Activated CD4-positive, alpha-beta memory T cell treated with anti-CD3 and anti-CD28 coated beads, Interleukin-2, amount 10 ng/mL, durations not matched to agents 7 days and 5 days (primary cell): Measurements from ENCODE around the gene DENND5B. TPM values are rescaled to one million over a fixed set of nuclear protein-coding genes. Genes with fewer than 3 reads are reported as not detected.
A peak's percentile ranks its signal among the peaks of the same experiment; 100 is the strongest.
"Not testable (repeated sequence)": the region's sequence is repeated elsewhere in the genome, so short reads cannot be mapped to it uniquely, and the experiment has no call there.

ENCODE experiments used
- CTCF ChIA-PET: fragments of 350-600 bp; sonication (Branson Sonifier 250); formaldehyde crosslinking; loops from one replicate; lab custom pipeline; 2021; ENCODE audit warnings: antibody characterized with exemption, inconsistent platforms; lab: Charles Lee
- POLR2A ChIA-PET: fragments of 350-600 bp; sonication (Branson Sonifier 250); formaldehyde crosslinking; loops from one replicate; lab custom pipeline; 2021; ENCODE audit warnings: antibody characterized with exemption; lab: Charles Lee
- DNase-seq: peaks from one replicate; pipeline ENCODE4 v3.0.0-alpha.2; 2020
- H3K27ac Mint-ChIP-seq: one replicate; pipeline ENCODE4 v1.8.0; 2021; ENCODE audit warnings: mild to moderate bottlenecking, mixed read lengths
- H3K27me3 Mint-ChIP-seq: one replicate; pipeline ENCODE4 v1.8.0; 2021; ENCODE audit warnings: mixed read lengths
- H3K36me3 Mint-ChIP-seq: one replicate; pipeline ENCODE4 v1.8.0; 2021; ENCODE audit warnings: low read depth, mixed read lengths
- H3K4me1 Mint-ChIP-seq: one replicate; pipeline ENCODE4 v1.8.0; 2021; ENCODE audit warnings: mixed read lengths
- H3K4me3 Mint-ChIP-seq: one replicate; pipeline ENCODE4 v1.8.0; 2021; ENCODE audit warnings: mild to moderate bottlenecking, mixed read lengths
- H3K9me3 Mint-ChIP-seq: one replicate; pipeline ENCODE4 v1.8.0; 2021; ENCODE audit warnings: mixed read lengths
- total RNA-seq, 2 experiments: library from RNA; stranded (reverse); gene quantifications; one replicate each; pipeline ENCODE4 v1.2.3, GENCODE V29; 2021

The DENND5B gene
- total RNA-seq, 2 experiments from 2014 or later: 0.35 to 0.81 TPM

DNA sequence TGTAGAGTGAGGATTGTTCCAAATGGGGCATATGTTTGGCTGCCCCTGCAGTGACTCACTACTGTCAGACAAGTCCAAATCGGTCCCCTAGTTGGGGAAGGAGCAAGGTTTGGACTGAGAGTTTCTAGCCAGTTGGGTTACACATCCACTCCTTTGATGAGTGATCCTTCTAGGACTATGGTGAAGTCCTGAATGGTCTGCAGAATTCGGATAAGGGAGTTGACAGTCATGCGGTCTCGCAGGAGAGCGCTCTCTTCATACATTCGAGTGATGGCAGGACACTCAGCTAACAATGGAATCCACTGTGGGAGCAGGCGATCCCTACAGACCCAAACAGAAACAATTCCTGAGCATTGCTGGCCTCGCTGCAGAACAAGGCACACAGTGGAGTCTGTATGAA lies 203.5 kb downstream of the DENND5B start:
- H3K27ac Mint-ChIP-seq: no peak overlapping the region
- no peaks in the 10 kb centered on the region for H3K4me1 Mint-ChIP-seq
- CTCF ChIA-PET: interaction anchor here (2.2 kb wide), 1 partner anchor 15 kb away, joined by 8 read pairs; no protein-coding TSS in a partner anchor
- no peak overlapping the region for H3K4me3 Mint-ChIP-seq
- POLR2A ChIA-PET: no interaction called here
- no peaks in the 10 kb centered on the region for H3K9me3 Mint-ChIP-seq
- no peak for DNase-seq
- no peaks in the 10 kb centered on the region for H3K36me3 Mint-ChIP-seq
- H3K27me3 Mint-ChIP-seq: peaks cover 19% of the 10 kb centered on the region

DNA sequence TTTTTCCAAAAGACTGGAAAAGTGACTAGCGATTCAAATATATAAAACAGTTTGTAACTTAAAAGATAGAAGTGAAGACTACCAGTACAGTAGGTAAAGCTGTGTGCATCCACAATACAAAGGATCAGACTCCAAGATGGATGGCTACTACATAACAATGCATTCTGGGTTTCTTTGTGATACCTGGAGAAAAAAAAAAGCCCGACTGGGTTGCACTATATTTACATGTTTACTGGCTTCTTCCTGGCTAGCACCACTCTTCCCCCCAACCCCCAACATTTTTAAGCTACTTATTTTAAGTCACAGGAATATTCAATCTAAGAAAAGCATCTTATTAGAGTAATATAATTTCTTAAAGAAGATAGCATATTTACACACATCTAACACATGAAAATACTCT lies 203.9 kb downstream of the DENND5B start:
- CTCF ChIA-PET: interaction anchor here (2.2 kb wide), 1 partner anchor 16 kb away, joined by 8 read pairs; no protein-coding TSS in a partner anchor
- no peak for DNase-seq
- H3K27me3 Mint-ChIP-seq: peaks cover 20% of the 10 kb centered on the region
- H3K4me3 Mint-ChIP-seq: no peak overlapping the region
- H3K36me3 Mint-ChIP-seq: no peaks in the 10 kb centered on the region
- H3K9me3 Mint-ChIP-seq: no peaks in the 10 kb centered on the region
- no peaks in the 10 kb centered on the region for H3K4me1 Mint-ChIP-seq
- POLR2A ChIA-PET: no interaction called here
- no peak overlapping the region for H3K27ac Mint-ChIP-seq

DNA sequence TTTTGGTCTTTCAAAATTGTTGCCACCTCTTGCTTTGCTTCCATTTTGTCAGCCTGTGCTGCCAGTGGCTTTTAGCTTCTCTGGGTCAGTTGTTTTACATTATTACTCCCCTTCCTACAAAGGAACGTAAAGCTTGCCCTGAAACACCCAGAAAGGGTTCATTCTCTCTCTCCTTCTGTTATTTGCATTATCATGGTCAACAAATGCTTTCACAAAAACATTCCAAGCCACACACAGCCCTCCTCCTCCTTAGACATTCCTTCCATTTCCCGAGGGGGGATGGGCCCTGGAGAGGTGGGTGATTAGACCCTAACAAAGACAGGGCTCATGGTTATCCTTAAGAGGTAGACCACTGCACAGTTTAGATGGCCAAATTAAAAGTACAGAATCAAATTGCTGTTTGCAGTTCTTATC lies 204.6 kb downstream of the DENND5B start:
- CTCF ChIA-PET: interaction anchor here (2.2 kb wide), 1 partner anchor 16 kb away, joined by 8 read pairs; no protein-coding TSS in a partner anchor
- H3K9me3 Mint-ChIP-seq: no peaks in the 10 kb centered on the region
- H3K27me3 Mint-ChIP-seq: peaks cover 20% of the 10 kb centered on the region
- POLR2A ChIA-PET: no interaction called here
- no peak for DNase-seq
- no peak overlapping the region for H3K27ac Mint-ChIP-seq
- no peaks in the 10 kb centered on the region for H3K36me3 Mint-ChIP-seq
- H3K4me1 Mint-ChIP-seq: no peaks in the 10 kb centered on the region
- no peak overlapping the region for H3K4me3 Mint-ChIP-seq

DNA sequence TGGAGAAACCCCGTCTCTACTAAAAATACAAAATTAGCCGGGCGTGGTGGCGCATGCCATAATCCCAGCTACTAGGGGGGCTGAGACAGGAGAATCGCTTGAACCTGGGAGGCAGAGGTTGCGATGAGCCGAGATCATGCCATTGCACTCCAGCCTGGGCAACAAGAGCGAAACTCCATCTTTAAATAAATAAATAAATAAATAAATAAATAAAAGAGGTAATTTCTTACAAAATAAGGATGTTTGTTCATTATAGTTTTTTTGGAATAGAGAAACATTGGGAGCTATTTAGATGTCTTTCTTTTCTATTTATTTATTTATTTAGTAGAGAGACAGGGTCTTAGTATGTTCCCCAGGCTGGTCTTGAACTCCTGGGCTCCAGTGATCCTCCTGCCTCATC lies 213.7 kb downstream of the DENND5B start:
- H3K4me3 Mint-ChIP-seq, H3K27ac Mint-ChIP-seq, CTCF ChIA-PET, POLR2A ChIA-PET, DNase-seq, H3K27me3 Mint-ChIP-seq, H3K36me3 Mint-ChIP-seq, H3K4me1 Mint-ChIP-seq, H3K9me3 Mint-ChIP-seq: not testable (repeated sequence)

DNA sequence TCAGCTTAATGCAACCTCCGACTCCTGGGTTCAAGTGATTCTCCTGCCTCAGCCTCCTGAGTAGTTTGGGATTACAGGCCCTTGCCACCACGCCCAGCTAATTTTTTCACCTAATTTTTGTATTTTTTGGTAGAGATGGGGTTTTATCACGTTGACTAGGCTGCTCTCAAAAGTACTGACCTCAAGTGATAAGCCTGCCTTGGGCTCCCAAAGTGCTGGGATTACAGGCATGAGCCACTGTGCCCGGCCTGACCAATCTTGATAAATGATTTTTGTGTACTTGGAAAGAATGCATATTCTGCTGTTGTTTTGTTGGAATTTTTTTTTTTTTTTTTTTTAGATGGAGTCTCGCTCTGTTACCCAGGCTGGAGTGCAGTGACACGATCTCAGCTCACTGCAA lies 215.5 kb downstream of the DENND5B start:
- H3K4me3 Mint-ChIP-seq, DNase-seq, H3K9me3 Mint-ChIP-seq, H3K27ac Mint-ChIP-seq, POLR2A ChIA-PET, H3K4me1 Mint-ChIP-seq, H3K27me3 Mint-ChIP-seq, H3K36me3 Mint-ChIP-seq: not testable (repeated sequence)
- CTCF ChIA-PET: interaction anchor here (1.2 kb wide), 1 partner anchor 278 kb away, joined by 3 read pairs; no protein-coding TSS in a partner anchor

DNA sequence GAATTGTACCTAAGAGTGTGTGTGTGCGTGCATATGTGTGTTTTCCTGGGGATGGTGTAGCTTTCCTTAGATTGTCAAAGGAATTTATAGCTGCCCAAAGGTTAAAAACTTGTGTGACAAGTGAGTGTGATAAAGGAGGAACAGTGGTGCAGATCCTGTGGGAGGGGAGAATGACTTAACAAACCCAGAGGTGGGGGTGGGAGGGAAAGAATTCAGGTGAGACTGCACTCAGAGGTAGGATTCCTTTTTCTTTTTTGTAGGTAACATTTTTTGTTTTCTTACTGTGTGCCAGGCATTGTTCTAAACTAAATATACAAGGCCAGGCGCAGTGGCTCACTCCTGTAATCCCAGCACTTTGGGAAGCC lies 219.7 kb downstream of the DENND5B start:
- POLR2A ChIA-PET: no interaction called here
- Mint-ChIP-seq H3K27ac (no peak overlapping the region), H3K4me3 (no peak overlapping the region), H3K36me3 (no peaks in the 10 kb centered on the region), H3K4me1 (no peaks in the 10 kb centered on the region), H3K27me3 (peaks cover 1% of the 10 kb centered on the region), H3K9me3 (no peaks in the 10 kb centered on the region)
- DNase-seq: no peak
- CTCF ChIA-PET: interaction anchor here (0.9 kb wide), 1 partner anchor 99 kb away, joined by 3 read pairs; no protein-coding TSS in a partner anchor

DNA sequence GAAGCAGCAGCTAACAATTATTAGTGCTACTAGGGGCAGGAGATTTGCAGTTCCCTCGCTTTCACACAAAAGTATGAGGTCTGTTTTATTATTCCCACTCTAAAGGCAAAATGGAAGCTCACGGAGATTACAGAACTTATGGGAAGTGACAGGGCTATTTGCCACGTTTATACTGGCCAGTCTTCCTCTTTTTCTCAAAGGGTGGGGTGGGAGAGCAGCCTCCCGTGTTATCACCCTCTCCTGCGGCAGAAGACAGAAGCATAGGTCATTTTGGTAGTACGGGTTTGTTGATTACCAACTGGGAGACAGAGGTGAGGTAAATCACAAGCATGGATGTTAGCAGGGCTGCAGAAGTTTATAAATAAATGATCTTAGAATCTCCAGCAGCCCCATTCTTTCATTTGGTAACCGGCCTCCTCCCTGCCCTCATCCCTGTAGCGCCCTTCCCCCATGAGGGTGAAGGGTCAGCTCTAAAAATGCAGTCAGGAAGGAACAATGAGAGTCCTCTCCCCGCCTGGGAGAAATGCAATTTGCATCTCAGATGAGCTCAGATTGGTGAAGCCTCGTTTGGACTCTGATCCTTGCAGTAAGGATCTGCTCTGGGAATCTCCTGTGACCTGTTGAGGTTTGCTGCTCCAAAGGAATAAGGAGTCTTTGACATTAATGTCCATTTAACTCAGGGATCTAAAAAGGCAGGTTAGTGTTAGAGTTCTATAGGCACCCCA lies 220.2 kb downstream of the DENND5B start:
- CTCF ChIA-PET: interaction anchor here (0.9 kb wide), 1 partner anchor 99 kb away, joined by 3 read pairs; no protein-coding TSS in a partner anchor

DNA sequence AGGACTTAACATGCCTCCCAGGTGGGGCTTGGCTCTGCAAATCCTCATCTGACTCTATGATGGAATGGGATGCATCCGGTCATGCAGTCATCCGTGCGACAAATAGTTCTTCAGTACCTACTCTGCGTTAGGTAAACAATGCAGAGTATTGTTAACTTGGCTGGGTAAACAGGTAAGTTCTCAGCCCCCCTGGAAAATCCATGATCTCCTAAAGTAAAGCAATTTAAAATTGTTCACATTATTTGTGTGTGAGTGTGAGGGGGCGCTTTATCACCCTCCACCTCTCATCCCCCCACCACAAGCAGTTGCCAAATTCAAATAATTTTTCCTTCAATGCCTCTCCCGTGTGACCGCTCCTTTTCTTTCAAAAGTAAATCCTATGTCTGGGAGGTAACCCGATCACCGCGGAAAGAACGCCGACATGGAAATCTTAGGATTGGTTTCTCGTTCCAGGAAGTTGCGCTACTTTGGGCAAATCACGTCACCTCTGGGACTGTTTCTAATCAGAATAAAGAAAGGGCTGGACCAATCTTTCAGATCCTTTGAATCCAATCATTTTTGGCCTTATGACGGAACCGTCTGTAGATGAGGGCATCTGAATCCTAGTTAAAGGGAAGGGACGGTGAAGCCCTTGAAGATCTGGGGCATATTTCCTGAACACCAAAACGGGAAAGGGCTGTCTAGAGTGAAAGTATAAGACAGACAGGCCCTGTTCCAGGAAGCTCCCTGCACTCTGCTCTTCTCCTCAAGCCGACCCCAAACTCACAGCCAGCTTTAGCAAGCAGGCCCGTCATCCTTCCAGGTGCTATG lies 221.0 kb downstream of the DENND5B start:
- Mint-ChIP-seq H3K27me3 (peaks cover 1% of the 10 kb centered on the region), H3K9me3 (no peaks in the 10 kb centered on the region), H3K4me3 (no peak overlapping the region), H3K27ac (no peak overlapping the region), H3K36me3 (no peaks in the 10 kb centered on the region), H3K4me1 (no peaks in the 10 kb centered on the region)
- no peak for DNase-seq
- CTCF ChIA-PET: no interaction called here
- POLR2A ChIA-PET: interaction anchor here (0.6 kb wide), 1 partner anchor 8 kb away, joined by 3 read pairs; no protein-coding TSS in a partner anchor

More for the DNA sequence above, 220.2 kb downstream of the DENND5B start:
- no peaks in the 10 kb centered on the region for H3K4me1 Mint-ChIP-seq
- no peaks in the 10 kb centered on the region for H3K9me3 Mint-ChIP-seq
- no peak overlapping the region for H3K27ac Mint-ChIP-seq
- POLR2A ChIA-PET: interaction anchor here (0.6 kb wide), 1 partner anchor 8 kb away, joined by 3 read pairs; no protein-coding TSS in a partner anchor
- peaks cover 1% of the 10 kb centered on the region for H3K27me3 Mint-ChIP-seq
- DNase-seq: no peak
- H3K36me3 Mint-ChIP-seq: no peaks in the 10 kb centered on the region
- no peak overlapping the region for H3K4me3 Mint-ChIP-seq

DNA sequence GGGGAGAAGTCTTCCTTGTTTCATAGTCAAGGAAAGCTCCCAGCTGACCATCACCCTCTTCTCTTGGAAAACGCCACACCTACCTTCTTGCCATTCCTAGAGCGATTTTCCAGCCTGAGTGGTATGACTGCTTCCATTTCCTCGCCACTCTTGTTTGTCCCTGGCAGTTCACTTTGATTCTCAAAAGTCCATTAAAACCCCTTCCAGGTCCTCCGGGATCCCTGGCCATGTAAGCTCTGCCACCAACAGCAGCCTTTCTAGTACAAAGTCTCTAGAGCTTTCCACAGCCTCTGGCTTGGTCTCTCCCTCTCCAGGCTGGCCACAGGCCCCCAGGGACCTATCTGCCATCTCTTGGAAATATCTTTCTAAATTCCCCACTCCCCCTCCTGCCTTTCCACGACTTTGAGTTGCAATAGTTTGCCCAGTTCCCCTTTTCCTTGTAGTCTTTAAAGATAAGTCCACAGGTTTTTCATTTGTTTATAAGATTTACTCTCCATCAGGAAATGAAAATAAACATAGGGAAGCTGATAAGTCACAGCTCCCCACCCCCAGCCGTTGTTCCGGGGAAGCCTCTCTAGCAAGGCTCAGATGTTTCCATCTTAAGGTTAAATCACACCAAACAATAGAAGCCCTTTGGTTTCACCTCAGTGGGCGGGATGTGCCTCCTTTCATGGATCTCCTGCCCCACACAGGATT lies 222.1 kb downstream of the DENND5B start:
- no peak for DNase-seq
- no peak overlapping the region for H3K4me3 Mint-ChIP-seq
- no peak overlapping the region for H3K27ac Mint-ChIP-seq

DNA sequence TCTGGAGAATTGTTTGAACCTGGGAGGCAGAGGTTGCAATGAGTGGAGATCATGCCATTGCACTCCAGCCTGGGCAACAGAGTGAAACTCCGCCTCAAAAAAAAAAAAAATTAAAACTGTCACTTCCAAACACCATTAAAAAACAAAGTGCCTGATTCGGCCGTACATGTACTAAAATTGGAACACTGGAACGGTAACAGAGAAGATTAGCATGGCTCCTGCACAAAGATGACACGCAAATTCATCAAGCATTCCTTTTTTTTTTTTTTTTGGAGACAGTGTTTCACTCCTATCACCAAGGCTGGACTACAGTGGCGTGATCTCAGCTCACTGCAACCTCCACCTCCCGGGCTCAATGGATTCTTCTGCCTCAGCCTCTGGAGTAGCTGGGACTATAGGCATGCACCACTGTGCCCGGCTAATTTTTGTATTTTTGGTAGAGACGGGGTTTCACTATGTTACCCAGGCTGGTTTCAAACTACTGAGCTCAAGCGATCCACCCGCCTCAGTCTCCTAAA lies 224.8 kb downstream of the DENND5B start:
- Mint-ChIP-seq H3K9me3 (no peaks in the 10 kb centered on the region), H3K4me1 (peaks cover 21% of the 10 kb centered on the region), H3K4me3 (no peak overlapping the region), H3K27ac (no peak overlapping the region), H3K36me3 (no peaks in the 10 kb centered on the region), H3K27me3 (peaks cover 1% of the 10 kb centered on the region)
- DNase-seq: no peak
- POLR2A ChIA-PET: no interaction called here
- CTCF ChIA-PET: interaction anchor here (0.7 kb wide), 1 partner anchor 1041 kb away, joined by 3 read pairs; no protein-coding TSS in a partner anchor

More for the DNA sequence above, 222.1 kb downstream of the DENND5B start:
- H3K27me3 Mint-ChIP-seq: peaks cover 1% of the 10 kb centered on the region
- no peaks in the 10 kb centered on the region for H3K9me3 Mint-ChIP-seq
- POLR2A ChIA-PET: no interaction called here
- peaks cover under 1% of the 10 kb centered on the region for H3K4me1 Mint-ChIP-seq
- CTCF ChIA-PET: no interaction called here
- no peaks in the 10 kb centered on the region for H3K36me3 Mint-ChIP-seq

DNA sequence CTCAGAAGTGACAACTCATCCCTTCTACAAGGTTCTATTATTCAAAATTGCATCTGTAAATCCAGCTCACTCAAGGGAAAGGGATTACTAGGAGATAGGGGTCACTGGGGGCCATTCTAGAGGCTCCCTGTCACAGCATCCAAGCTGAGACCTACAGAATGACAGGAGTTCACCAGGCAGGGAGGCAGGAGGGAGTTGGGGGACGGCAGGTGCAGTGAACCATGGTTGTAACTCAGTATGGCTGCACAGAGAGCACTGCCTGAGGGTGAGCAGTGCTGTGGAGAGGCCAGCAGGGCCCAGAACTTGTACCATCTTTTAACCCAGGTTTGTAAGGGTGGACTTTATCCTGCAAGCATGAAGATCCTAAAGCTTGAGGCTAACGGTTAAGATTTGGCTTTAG lies 227.1 kb downstream of the DENND5B start:
- ChIA-PET CTCF (interaction anchor here (1.4 to 2.3 kb wide), 3 partner anchors 39 to 289 kb away, joined by 3 to 8 read pairs (median 7); no protein-coding TSS in a partner anchor), POLR2A (interaction anchor here (2.2 to 2.8 kb wide), 2 partner anchors 38 to 48 kb away, joined by 9 to 13 read pairs; partner anchors contain the start of gene SINHCAF)
- H3K27ac Mint-ChIP-seq: no peak overlapping the region
- no peaks in the 10 kb centered on the region for H3K9me3 Mint-ChIP-seq
- no peaks in the 10 kb centered on the region for H3K36me3 Mint-ChIP-seq
- H3K27me3 Mint-ChIP-seq: no peaks in the 10 kb centered on the region
- H3K4me3 Mint-ChIP-seq: no peak overlapping the region
- peaks cover 21% of the 10 kb centered on the region for H3K4me1 Mint-ChIP-seq
- no peak for DNase-seq

DNA sequence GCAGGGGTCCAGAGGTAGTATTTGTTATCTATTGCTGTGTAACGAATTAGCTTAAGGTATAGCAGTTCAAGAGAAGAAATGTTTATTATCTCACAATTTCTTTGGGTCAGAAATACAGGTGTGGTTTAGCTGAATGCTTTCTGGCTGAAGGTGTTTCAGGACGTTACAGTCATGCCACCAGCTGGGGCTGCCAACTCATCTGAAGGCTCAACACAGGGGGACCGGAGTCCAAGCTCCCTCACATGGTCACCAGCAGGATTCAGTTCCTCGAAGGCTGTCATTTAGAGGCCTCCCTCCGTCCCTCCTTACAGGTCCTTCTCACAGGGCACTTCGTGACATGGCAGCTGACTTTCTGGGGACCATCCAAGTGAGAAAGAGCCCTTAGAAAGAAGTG lies 227.5 kb downstream of the DENND5B start:
- CTCF ChIA-PET: interaction anchor here (1.2 to 2.3 kb wide), 7 partner anchors 10 to 289 kb away, joined by 3 to 8 read pairs (median 4); partner anchors contain the start of gene DDX11
- peaks cover 21% of the 10 kb centered on the region for H3K4me1 Mint-ChIP-seq
- DNase-seq: no peak
- no peak overlapping the region for H3K4me3 Mint-ChIP-seq
- H3K9me3 Mint-ChIP-seq: no peaks in the 10 kb centered on the region
- H3K36me3 Mint-ChIP-seq: no peaks in the 10 kb centered on the region
- peak overlapping the region; percentile 87 for H3K27ac Mint-ChIP-seq
- POLR2A ChIA-PET: interaction anchor here (2.2 to 2.8 kb wide), 2 partner anchors 37 to 47 kb away, joined by 9 to 13 read pairs; partner anchors contain the start of gene SINHCAF
- no peaks in the 10 kb centered on the region for H3K27me3 Mint-ChIP-seq
